T-helper 1 cell treated with Interleukin-12 subunit alpha and Interleukin-12 subunit beta and Interleukin-4 antibody, amounts not matched to agents 30 ng/mL and 1 ng/mL, for 36 hours (primary cell): ENCODE measurements around the gene ETFRF1. TPM values are rescaled to one million over a fixed set of nuclear protein-coding genes. Genes with fewer than 3 reads are reported as not detected.

Experiments
- intact Hi-C: fragments of 100-400 bp; cut with micrococcal nuclease; formaldehyde crosslinking; loops from one replicate; pipeline ENCODE4 v1.15.1; 2024
- total RNA-seq: library from RNA; stranded (reverse); gene quantifications from 2 replicates; pipeline ENCODE4 v1.2.3, GENCODE V29; 2022

The ETFRF1 gene
- total RNA-seq, 1 donor from 2014 or later = 10.2 TPM

DNA sequence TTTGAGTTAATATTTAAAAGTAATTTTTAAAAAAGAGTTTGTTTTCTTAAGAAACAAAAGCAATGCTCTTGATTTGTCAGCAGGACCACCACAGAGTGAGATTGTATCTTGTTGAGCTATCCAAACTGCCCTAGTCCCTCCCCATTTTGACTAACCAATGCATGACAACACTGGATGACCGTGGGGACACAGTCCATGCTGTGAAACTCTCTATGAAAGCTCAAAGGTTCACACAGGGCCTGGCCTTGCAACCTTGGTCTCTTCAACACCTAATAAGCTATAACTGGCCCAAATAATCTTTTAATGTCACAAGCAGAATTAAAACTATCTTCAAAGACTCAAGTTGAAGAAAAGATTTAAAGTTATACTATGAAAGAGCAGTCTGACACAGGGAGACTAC is 13.5 kb downstream of the ETFRF1 start:
- intact Hi-C loops = no loop called here

DNA sequence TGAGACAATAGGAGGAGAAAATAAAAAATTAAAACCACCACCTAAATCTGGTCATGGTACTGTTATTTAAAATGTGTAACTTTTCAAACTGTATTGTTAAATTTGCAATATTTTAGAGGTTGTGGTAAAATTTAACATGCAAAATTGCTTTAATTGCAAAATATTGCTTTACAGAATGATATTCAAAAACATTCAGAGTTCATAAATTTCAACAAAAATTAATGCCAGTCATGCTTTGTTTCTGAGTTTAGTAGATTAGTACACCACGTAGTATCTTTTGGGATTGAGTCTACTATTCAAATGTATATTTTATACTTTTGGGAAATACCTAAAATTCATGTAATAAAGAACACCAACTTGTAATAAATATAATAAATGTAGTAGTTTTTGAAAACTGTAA is 18.3 kb downstream of the ETFRF1 start:
- intact Hi-C loops = no loop called here

DNA sequence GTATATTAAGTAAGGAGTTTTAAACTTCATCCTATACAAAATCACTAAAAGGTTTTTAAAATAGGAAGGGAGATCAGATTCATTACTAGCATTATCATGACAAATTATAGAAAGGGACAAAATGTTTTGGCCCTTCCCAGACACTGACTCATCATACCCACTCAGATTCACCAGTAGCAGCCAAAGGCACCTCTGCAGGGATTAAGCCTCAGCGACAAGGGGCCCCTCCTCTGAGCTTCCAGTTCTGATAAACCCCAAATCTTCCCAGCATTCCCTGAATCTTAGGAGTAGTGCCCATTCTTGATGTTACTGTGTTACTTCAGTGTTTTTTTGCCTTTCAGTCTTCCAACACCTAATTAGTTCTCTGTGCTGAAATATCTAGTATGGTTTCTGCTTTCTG is 41.2 kb downstream of the ETFRF1 start:
- intact Hi-C loops = no loop called here

GRCh38 chr12:25236626-25237025 is 41.6 kb downstream of the ETFRF1 start:
- intact Hi-C loops = no loop called here

GRCh38 chr12:25241167-25242020 is 46.4 kb downstream of the ETFRF1 start:
- intact Hi-C loops = loop anchor here (1.0 to 2.0 kb wide), 6 partner anchors 9 to 788 kb away; partner anchors contain the start of gene KRAS

- intact Hi-C loops = no loop called here
Measured at GRCh38 chr12:25242981-25243679, 48.1 kb downstream of the ETFRF1 start.

- intact Hi-C loops = no loop called here
Measured at GRCh38 chr12:25243680-25243990, 48.6 kb downstream of the ETFRF1 start.

DNA sequence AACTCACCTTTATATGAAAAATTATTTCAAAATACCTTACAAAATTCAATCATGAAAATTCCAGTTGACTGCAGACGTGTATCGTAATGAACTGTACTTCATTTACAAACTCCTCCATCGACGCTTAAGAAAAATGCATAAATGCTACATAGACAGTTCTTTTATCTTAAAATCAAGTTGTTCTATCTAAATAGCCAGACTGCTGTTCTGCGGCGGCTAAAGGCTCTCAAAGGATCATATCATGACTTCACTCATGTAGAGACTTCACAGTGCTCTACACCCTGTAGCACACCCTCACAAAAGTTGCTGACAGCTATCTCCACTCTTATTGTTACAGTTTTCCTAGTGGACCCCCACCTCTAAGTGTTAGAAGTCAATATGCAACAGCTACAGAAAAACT is 50.5 kb downstream of the ETFRF1 start:
- intact Hi-C loops = no loop called here

DNA sequence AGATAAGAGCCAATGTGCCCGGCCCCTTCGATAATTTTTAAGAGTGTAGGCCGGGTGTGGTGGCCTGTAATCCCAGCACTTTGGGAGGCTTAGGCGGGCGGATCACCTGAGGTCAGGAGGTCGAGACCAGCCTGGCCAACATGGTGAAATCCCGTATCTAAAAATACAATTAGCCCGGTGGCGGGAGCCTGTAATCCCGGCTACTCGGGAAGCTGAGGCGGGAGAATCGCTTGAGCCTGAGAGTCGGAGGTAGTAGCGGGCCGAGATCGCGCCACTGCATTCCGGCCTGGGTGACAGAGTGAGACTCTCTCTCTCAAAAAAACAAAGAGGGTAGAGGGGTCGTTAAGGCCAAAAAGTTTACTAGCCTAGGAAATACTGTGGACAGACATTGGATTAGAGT is 53.1 kb downstream of the ETFRF1 start:
- intact Hi-C loops = no loop called here

- intact Hi-C loops = no loop called here
Measured at GRCh38 chr12:25248732-25249131, 53.7 kb downstream of the ETFRF1 start.

DNA sequence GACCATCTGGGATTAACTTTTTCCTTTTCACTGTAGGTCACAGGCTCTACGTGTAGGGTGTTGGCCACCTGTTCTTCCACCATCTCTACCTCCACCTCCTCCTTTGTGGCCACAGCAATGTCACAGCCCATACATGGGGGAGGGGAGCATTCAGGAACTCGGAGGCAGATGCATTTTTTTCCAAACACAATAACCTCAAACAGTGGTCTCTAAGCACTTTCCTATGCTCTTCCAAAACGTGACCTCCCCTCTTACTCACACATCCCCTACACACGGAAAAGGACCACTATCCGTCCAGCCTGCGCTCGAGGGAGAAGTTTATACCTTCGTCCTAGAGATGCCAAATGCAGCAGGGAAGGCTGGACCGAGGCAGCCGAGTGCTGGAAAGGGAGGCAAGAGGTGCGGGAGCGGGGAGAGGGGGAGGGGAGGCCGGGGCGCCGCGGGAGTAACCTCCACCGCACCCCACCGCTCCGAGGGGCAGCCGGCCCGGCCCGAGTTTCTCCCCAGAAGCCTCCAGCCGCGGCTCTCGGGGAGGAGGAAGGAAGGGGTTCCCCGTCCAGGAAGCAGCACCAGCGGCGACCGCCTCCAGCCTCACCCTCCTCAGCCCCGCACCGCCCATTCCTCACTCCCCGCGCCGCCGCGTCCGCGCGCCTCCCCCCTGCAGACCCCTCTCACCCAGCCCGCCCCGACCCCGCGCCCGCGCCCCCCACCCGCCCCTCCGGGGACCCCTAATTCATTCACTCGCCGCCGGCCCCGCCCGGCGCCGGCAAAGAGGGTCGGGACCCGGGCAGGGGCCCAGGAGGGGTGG is 55.1 kb downstream of the ETFRF1 start:
- intact Hi-C loops = loop anchor here (1.0 to 2.0 kb wide), 7 partner anchors 9 to 345 kb away; partner anchors contain the start of genes DNAI7 and ETFRF1

- intact Hi-C loops = loop anchor here (1.0 to 2.0 kb wide), 9 partner anchors 10 to 1581 kb away; partner anchors contain the start of genes DNAI7 and ETFRF1
Measured at GRCh38 chr12:25250744-25251730, 56.0 kb downstream of the ETFRF1 start, which contains the start of gene KRAS. Gene KRAS, minus strand, starts transcription at chr12:25250929.

- intact Hi-C loops = loop anchor here (1.0 to 2.0 kb wide), 6 partner anchors 41 to 1581 kb away; a partner anchor contains a TSS
Measured at GRCh38 chr12:25251769-25252168, 56.7 kb downstream of the ETFRF1 start.

DNA sequence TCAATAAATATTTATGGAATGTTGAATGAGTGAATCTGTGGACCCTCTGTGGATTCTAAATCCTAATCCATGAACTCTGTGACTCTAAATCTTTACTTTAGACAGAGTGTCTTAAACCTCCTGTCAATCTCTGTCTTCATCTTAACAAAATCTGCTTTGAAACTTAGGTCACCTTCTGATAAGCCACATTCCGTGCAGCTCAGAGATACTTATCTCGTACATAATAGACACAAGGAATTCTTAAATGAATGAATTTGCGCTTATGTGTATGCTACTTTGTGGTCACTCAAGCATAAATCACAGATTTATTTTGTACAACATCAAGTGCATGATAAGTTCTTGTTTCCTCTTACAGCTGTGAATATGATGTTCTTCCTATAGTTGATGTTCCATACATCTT is 57.9 kb downstream of the ETFRF1 start:
- intact Hi-C loops = no loop called here

- intact Hi-C loops = no loop called here
Measured at GRCh38 chr12:25253371-25254068, 58.5 kb downstream of the ETFRF1 start.

DNA sequence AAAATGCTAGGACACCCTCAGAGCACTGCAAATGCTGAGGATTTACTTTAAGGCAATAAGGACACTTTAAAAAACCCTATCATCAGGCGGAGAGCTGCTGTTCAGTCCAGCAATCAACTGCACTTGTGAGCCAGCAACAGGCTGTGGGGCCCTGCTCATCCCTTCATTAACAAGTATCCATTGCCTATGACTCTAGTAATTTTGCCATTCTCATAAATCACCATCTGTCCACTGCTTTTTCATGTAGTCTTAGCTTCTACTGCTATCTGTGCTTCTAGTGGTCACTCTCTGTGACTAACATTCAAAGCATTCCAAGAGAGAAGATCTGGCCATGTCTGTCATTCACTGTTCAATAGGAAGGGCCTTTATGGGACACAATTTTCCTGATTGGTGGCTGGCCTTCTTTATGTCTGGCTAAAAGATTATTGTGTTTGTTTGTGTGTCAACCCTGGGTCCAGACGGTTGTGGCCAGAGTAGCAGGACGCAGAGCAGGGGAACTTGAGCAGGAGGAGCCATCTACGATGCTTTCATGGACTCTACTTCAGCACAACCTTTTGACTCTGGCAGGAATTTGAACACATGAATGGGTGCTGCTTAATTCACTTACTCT is 59.3 kb downstream of the ETFRF1 start:
- intact Hi-C loops = no loop called here
